ENCODE results near the gene CHD5.

DNA sequence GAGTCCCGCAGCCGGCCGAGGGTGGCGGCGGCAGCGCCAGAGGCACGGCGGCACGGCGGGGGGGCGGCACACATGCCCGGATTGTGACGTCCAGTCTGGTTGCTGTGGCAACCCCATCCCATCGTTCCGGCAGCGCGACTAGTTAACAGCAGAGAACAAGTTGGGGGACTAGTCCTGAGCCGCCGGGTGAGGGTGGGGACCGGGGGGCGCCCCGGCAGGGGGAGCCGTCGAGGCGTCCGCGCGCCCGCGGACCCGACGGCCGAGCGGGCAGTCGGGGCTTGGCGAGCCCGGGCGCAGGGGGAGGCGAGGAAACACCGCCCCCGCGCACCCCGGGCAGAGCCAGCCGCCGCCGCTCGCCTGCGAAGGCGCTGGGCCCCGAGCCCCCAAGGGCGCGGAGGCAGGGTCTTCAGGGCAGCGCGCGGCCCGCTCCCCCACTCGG, at the start of gene CHD5:
- TF ChIP-seq, protein P1, sequence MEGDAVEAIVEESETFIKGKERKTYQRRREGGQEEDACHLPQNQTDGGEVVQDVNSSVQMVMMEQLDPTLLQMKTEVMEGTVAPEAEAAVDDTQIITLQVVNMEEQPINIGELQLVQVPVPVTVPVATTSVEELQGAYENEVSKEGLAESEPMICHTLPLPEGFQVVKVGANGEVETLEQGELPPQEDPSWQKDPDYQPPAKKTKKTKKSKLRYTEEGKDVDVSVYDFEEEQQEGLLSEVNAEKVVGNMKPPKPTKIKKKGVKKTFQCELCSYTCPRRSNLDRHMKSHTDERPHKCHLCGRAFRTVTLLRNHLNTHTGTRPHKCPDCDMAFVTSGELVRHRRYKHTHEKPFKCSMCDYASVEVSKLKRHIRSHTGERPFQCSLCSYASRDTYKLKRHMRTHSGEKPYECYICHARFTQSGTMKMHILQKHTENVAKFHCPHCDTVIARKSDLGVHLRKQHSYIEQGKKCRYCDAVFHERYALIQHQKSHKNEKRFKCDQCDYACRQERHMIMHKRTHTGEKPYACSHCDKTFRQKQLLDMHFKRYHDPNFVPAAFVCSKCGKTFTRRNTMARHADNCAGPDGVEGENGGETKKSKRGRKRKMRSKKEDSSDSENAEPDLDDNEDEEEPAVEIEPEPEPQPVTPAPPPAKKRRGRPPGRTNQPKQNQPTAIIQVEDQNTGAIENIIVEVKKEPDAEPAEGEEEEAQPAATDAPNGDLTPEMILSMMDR (conservative IDR thresholded peaks at IDR 0.05; ENCODE audit: low read depth, low read length): 0 out of 2 replicates have a peak, but pooled peaks have one; percentile 16
- no peak for TF ChIP-seq RAD21 (IDR thresholded peaks at IDR 0.05; ENCODE audit: low read length)
- TF ChIP-seq POLR2A (IDR thresholded peaks at IDR 0.05; ENCODE audit: low read depth, low read length): no peak

All from IMR-90 (cell line).